Measurements from ENCODE around the gene PKMYT1.
"Not testable (repeated sequence)": the region's sequence is repeated elsewhere in the genome, so short reads cannot be mapped to it uniquely, and the experiment has no call there.

The PKMYT1 gene

GRCh38 chr16:2929693-2930092 lies 50.6 kb downstream of the PKMYT1 start:
- POLR2A ChIA-PET = no interaction called here
- no peak for TF ChIP-seq CTCF (IDR thresholded peaks at IDR 0.05; ENCODE audit: control extremely low read depth, extremely low read depth, low read depth, missing control alignments)
- CTCF ChIA-PET = interaction anchor here (1.0 to 1.8 kb wide), 3 partner anchors 10 to 24 kb away, joined by 3 to 10 read pairs (median 3); partner anchors contain the start of gene FLYWCH1
- no peak for DNase-seq (ENCODE audit: extremely low spot score)

- ChIA-PET POLR2A (no interaction called here), CTCF (interaction anchor here (1.0 to 2.4 kb wide), 3 partner anchors 8 to 16 kb away, joined by 3 to 20 read pairs (median 10); no protein-coding TSS in a partner anchor)
- no peak for DNase-seq (ENCODE audit: extremely low spot score)
These were observed 51.5 kb downstream of the PKMYT1 start for GRCh38 chr16:2928796-2929195.

GRCh38 chr16:2928151-2928550 lies 52.1 kb downstream of the PKMYT1 start:
- DNase-seq (ENCODE audit: extremely low spot score); POLR2A ChIA-PET: not testable (repeated sequence)
- CTCF ChIA-PET = interaction anchor here (1.0 to 2.4 kb wide), 3 partner anchors 9 to 33 kb away, joined by 3 to 20 read pairs (median 3); no protein-coding TSS in a partner anchor

More at GRCh38 chr16:2928796-2929195, 51.5 kb downstream of the PKMYT1 start:
- TF ChIP-seq CTCF (IDR thresholded peaks at IDR 0.05; ENCODE audit: control extremely low read depth, extremely low read depth, low read depth, missing control alignments) = no peak

GRCh38 chr16:2927010-2927646 lies 53.1 kb downstream of the PKMYT1 start:
- ChIA-PET POLR2A (interaction anchor here (0.5 kb wide), 1 partner anchor 27 kb away, joined by 3 read pairs; no protein-coding TSS in a partner anchor), CTCF (interaction anchor here (0.5 to 9.5 kb wide), 40 partner anchors 8 to 1145 kb away, joined by 3 to 125 read pairs (median 4); partner anchors contain the start of genes FLYWCH1, FLYWCH2, NUBP2 and SPSB3)
- TF ChIP-seq CTCF (IDR thresholded peaks at IDR 0.05; ENCODE audit: control extremely low read depth, extremely low read depth, low read depth, missing control alignments) = peak; percentile 98
- DNase-seq (ENCODE audit: extremely low spot score) = peak; percentile 80

GRCh38 chr16:2926650-2926999 lies 53.6 kb downstream of the PKMYT1 start:
- no peak for DNase-seq (ENCODE audit: extremely low spot score)
- POLR2A ChIA-PET = no interaction called here
- no peak for TF ChIP-seq CTCF (IDR thresholded peaks at IDR 0.05; ENCODE audit: control extremely low read depth, extremely low read depth, low read depth, missing control alignments)
- CTCF ChIA-PET = interaction anchor here (0.6 to 9.5 kb wide), 30 partner anchors 9 to 1144 kb away, joined by 3 to 125 read pairs (median 5); partner anchors contain the start of genes FLYWCH1, FLYWCH2, NUBP2 and SPSB3

- CTCF ChIA-PET = interaction anchor here (0.6 to 9.5 kb wide), 24 partner anchors 9 to 1144 kb away, joined by 3 to 125 read pairs (median 7); partner anchors contain the start of genes FLYWCH1, FLYWCH2, NUBP2 and SPSB3
- DNase-seq (ENCODE audit: extremely low spot score) = no peak
- POLR2A ChIA-PET = interaction anchor here (0.6 kb wide), 1 partner anchor 73 kb away, joined by 6 read pairs; no protein-coding TSS in a partner anchor
- no peak for TF ChIP-seq CTCF (IDR thresholded peaks at IDR 0.05; ENCODE audit: control extremely low read depth, extremely low read depth, low read depth, missing control alignments)
These were observed 54.1 kb downstream of the PKMYT1 start for GRCh38 chr16:2925951-2926649.
